HEK293 (cell line): ENCODE data around the gene LCOR.

Source experiments
- CTCF ChIA-PET: fragments of 350-600 bp; formaldehyde crosslinking; extraction: SDS; loops from one replicate; lab custom pipeline; 2021; ENCODE audit warnings: antibody characterized with exemption; lab: Yijun Ruan, JAX
- POLR2A ChIA-PET: fragments of 300-600 bp; formaldehyde crosslinking; extraction: SDS; loops from one replicate; lab custom pipeline; 2020; ENCODE audit warnings: antibody characterized with exemption, inconsistent platforms; lab: Yijun Ruan, JAX
- H3K27ac ChIP-seq: fragments of 200-500 bp; sonication (Bioruptor generic); 2 replicates; pipeline ENCODE4 v1.5.1; 2014; ENCODE audit warnings: low read depth, low read length, control low read depth, inconsistent platforms; ENCODE audit errors: extremely low read depth
- H3K36me3 ChIP-seq, 2 experiments: fragments of 200-500 bp in 1 of 2; sonication (Bioruptor generic) in 1 of 2; 1 replicate in 1 of 2; 2 replicates in 1 of 2; pipeline ENCODE4 v1.5.1; 2014 to 2017; ENCODE audit warnings: inconsistent platforms in 2 of 2, low read length in 2 of 2; ENCODE audit not compliant: control insufficient read depth in 2 of 2, insufficient read depth in 1 of 2
- H3K4me1 ChIP-seq: fragments of 200-500 bp; sonication (Bioruptor generic); 2 replicates; pipeline ENCODE4 v1.5.1; 2014; ENCODE audit warnings: mild to moderate bottlenecking, low read length, inconsistent platforms; ENCODE audit not compliant: control insufficient read depth, insufficient read depth
- H3K4me3 ChIP-seq: 2 replicates; pipeline ENCODE4 v1.5.1; 2011; ENCODE audit warnings: low read depth, mild to moderate bottlenecking, control low read depth, low read length, moderate library complexity
- H3K9me3 ChIP-seq: fragments of 200-500 bp; sonication (Bioruptor generic); 2 replicates; pipeline ENCODE4 v1.5.1; 2014; ENCODE audit warnings: low read depth, low read length, inconsistent platforms; ENCODE audit not compliant: control insufficient read depth, insufficient read depth
- INSM2 ChIP-seq: fragments of 450-650 bp; formaldehyde crosslinking; IDR thresholded peaks from 2 replicates; pipeline ENCODE4 v1.5.1; 2016; ENCODE audit warnings: missing biosample characterization, missing genetic modification characterization
- KLF10 ChIP-seq: fragments of 450-650 bp; IDR thresholded peaks from 2 replicates; pipeline ENCODE4 v1.5.1; 2018; ENCODE audit warnings: missing biosample characterization, mild to moderate bottlenecking, missing genetic modification characterization
- RBAK ChIP-seq: fragments of 450-650 bp; formaldehyde crosslinking; IDR thresholded peaks from 2 replicates; pipeline ENCODE4 v1.5.1; 2016; ENCODE audit warnings: missing biosample characterization, missing genetic modification characterization
- REPIN1 ChIP-seq: fragments of 450-650 bp; formaldehyde crosslinking; IDR thresholded peaks from 2 replicates; pipeline ENCODE4 v1.5.1; 2017; ENCODE audit warnings: missing biosample characterization, missing genetic modification characterization, low read depth
- SCRT1 ChIP-seq: fragments of 450-650 bp; formaldehyde crosslinking; IDR thresholded peaks from 2 replicates; pipeline ENCODE4 v1.5.1; 2016; ENCODE audit warnings: missing biosample characterization, missing genetic modification characterization, borderline replicate concordance
- SCRT2 ChIP-seq: fragments of 450-650 bp; formaldehyde crosslinking; IDR thresholded peaks from 2 replicates; pipeline ENCODE4 v1.5.1; 2016; ENCODE audit warnings: missing biosample characterization, missing genetic modification characterization
- TRIM28 ChIP-seq: IDR thresholded peaks from 2 replicates; pipeline ENCODE4 v1.6.1; 2011; ENCODE audit warnings: low read length, control low read depth, borderline replicate concordance
- ZBTB44 ChIP-seq: fragments of 450-650 bp; IDR thresholded peaks from 2 replicates; pipeline ENCODE4 v1.5.1; 2018; ENCODE audit warnings: missing biosample characterization, mild to moderate bottlenecking, missing genetic modification characterization
- ZBTB49 ChIP-seq: fragments of 450-650 bp; formaldehyde crosslinking; IDR thresholded peaks from 2 replicates; pipeline ENCODE4 v1.5.1; 2016; ENCODE audit warnings: missing biosample characterization, missing genetic modification characterization, low read depth
- ZNF112 ChIP-seq: fragments of 450-650 bp; formaldehyde crosslinking; IDR thresholded peaks from 2 replicates; pipeline ENCODE4 v1.5.0; 2017; ENCODE audit warnings: missing biosample characterization, missing genetic modification characterization
- ZNF169 ChIP-seq: fragments of 450-650 bp; formaldehyde crosslinking; IDR thresholded peaks from 2 replicates; pipeline ENCODE4 v1.5.1; 2016; ENCODE audit warnings: missing biosample characterization, missing genetic modification characterization
- ZNF18 ChIP-seq: fragments of 450-650 bp; formaldehyde crosslinking; IDR thresholded peaks from 2 replicates; pipeline ENCODE4 v1.5.1; 2016; ENCODE audit warnings: missing biosample characterization, missing genetic modification characterization
- ZNF354C ChIP-seq: fragments of 450-650 bp; formaldehyde crosslinking; IDR thresholded peaks from 2 replicates; pipeline ENCODE4 v1.5.1; 2016; ENCODE audit warnings: missing biosample characterization, missing genetic modification characterization, low read depth, borderline replicate concordance
- ZNF366 ChIP-seq: fragments of 450-650 bp; formaldehyde crosslinking; conservative IDR thresholded peaks from 2 replicates; pipeline ENCODE4 v1.5.1; 2016; ENCODE audit warnings: missing biosample characterization, missing genetic modification characterization
- ZNF416 ChIP-seq: fragments of 450-650 bp; formaldehyde crosslinking; IDR thresholded peaks from 2 replicates; pipeline ENCODE4 v1.5.1; 2016; ENCODE audit warnings: missing biosample characterization, missing genetic modification characterization
- ZNF488 ChIP-seq: fragments of 450-650 bp; formaldehyde crosslinking; IDR thresholded peaks from 2 replicates; pipeline ENCODE4 v1.5.1; 2016; ENCODE audit warnings: missing biosample characterization, missing genetic modification characterization
- ZNF510 ChIP-seq: fragments of 450-650 bp; formaldehyde crosslinking; IDR thresholded peaks from 2 replicates; pipeline ENCODE4 v1.5.1; 2018; ENCODE audit warnings: mild to moderate bottlenecking, missing genetic modification characterization, missing biosample characterization; ENCODE audit not compliant: insufficient replicate concordance
- ZNF514 ChIP-seq: fragments of 450-650 bp; formaldehyde crosslinking; IDR thresholded peaks from 2 replicates; pipeline ENCODE4 v1.5.1; 2016; ENCODE audit warnings: missing biosample characterization, missing genetic modification characterization
- ZNF549 ChIP-seq: fragments of 450-650 bp; IDR thresholded peaks from 2 replicates; pipeline ENCODE4 v1.5.1; 2018; ENCODE audit warnings: missing biosample characterization, missing genetic modification characterization, mild to moderate bottlenecking, inconsistent platforms, moderate library complexity
- ZNF664 ChIP-seq: fragments of 450-650 bp; formaldehyde crosslinking; IDR thresholded peaks from 2 replicates; pipeline ENCODE4 v1.5.1; 2016; ENCODE audit warnings: missing biosample characterization, missing genetic modification characterization
- ZNF768 ChIP-seq: fragments of 450-650 bp; formaldehyde crosslinking; IDR thresholded peaks from 2 replicates; pipeline ENCODE4 v1.5.1; 2018; ENCODE audit warnings: missing biosample characterization, mild to moderate bottlenecking, missing genetic modification characterization
- ZNF791 ChIP-seq: fragments of 450-650 bp; formaldehyde crosslinking; IDR thresholded peaks from 2 replicates; pipeline ENCODE4 v1.5.1; 2016; ENCODE audit warnings: missing biosample characterization, missing genetic modification characterization
- ZSCAN30 ChIP-seq: fragments of 450-650 bp; IDR thresholded peaks from 2 replicates; pipeline ENCODE4 v1.5.1; 2018; ENCODE audit warnings: missing biosample characterization, mild to moderate bottlenecking, missing genetic modification characterization, moderate library complexity

Gene LCOR

GRCh38 chr10:96973809-96974747 is 142.0 kb downstream of the LCOR start:
- CTCF ChIA-PET: interaction anchor here (0.7 kb wide), 1 partner anchor 360 kb away, joined by 4 read pairs; no protein-coding TSS in a partner anchor
- POLR2A ChIA-PET: no interaction called here
- TF ChIP-seq ZNF549 (tag by site-specific recombination): no peak
- no peak for TF ChIP-seq SCRT2
- TF ChIP-seq ZNF768 (tag by site-specific recombination): no peak
- no peak for TF ChIP-seq ZBTB44 (tag by site-specific recombination)
- TF ChIP-seq ZNF416: no peak
- TF ChIP-seq RBAK: no peak
- TF ChIP-seq TRIM28: no peak
- no peak overlapping the region for H3K27ac ChIP-seq
- no peaks in the 10 kb centered on the region for H3K36me3 ChIP-seq
- no peak overlapping the region for H3K4me3 ChIP-seq
- H3K4me1 ChIP-seq: no peaks in the 10 kb centered on the region
- H3K9me3 ChIP-seq: no peaks in the 10 kb centered on the region

GRCh38 chr10:96975136-96975535 is 143.0 kb downstream of the LCOR start:
- H3K9me3 ChIP-seq: no peaks in the 10 kb centered on the region
- no peaks in the 10 kb centered on the region for H3K36me3 ChIP-seq
- no peak overlapping the region for H3K4me3 ChIP-seq
- ChIA-PET CTCF (interaction anchor here (0.6 kb wide), 1 partner anchor 208 kb away, joined by 3 read pairs; no protein-coding TSS in a partner anchor), POLR2A (no interaction called here)
- H3K27ac ChIP-seq: no peak overlapping the region
- TF ChIP-seq ZSCAN30 (tag by site-specific recombination) (no peak), ZNF791 (tag by site-specific recombination) (no peak), ZNF18 (no peak), SCRT1 (no peak), ZNF354C (tag by site-specific recombination) (no peak), ZNF664 (no peak), INSM2 (tag by site-specific recombination) (no peak), ZNF112 (tag by site-specific recombination) (no peak), ZNF169 (tag by site-specific recombination) (no peak)
- H3K4me1 ChIP-seq: no peaks in the 10 kb centered on the region

GRCh38 chr10:96978621-96979154 is 146.6 kb downstream of the LCOR start:
- ChIA-PET POLR2A (no interaction called here), CTCF (interaction anchor here (0.6 to 1.3 kb wide), 3 partner anchors 47 to 335 kb away, joined by 3 to 4 read pairs (median 3); no protein-coding TSS in a partner anchor)
- Histone ChIP-seq H3K4me3 (no peak overlapping the region), H3K27ac (no peak overlapping the region), H3K4me1 (no peaks in the 10 kb centered on the region), H3K36me3 (peaks cover 0 to 17% of the 10 kb centered on the region in 2 experiments; a peak in 2 of 3 replicates), H3K9me3 (no peaks in the 10 kb centered on the region)
- no peak for TF ChIP-seq ZNF366
- TF ChIP-seq REPIN1 (tag by site-specific recombination): no peak
- TF ChIP-seq TRIM28: no peak
- TF ChIP-seq ZNF488 (tag by site-specific recombination): no peak
- no peak for TF ChIP-seq KLF10 (tag by site-specific recombination)
- no peak for TF ChIP-seq ZNF510 (tag by site-specific recombination)
- no peak for TF ChIP-seq ZNF514 (tag by site-specific recombination)
- no peak for TF ChIP-seq ZBTB49 (tag by site-specific recombination)
